ENCODE results near the gene TMEM204. TPM values are rescaled to one million over a fixed set of nuclear protein-coding genes. Genes with fewer than 3 reads are reported as not detected.

The TMEM204 gene
- total and polyA plus RNA-seq, 2 donors (not counting 1 experiment from before 2014, with no cell fraction given): 0.27 to 2.7 TPM

DNA sequence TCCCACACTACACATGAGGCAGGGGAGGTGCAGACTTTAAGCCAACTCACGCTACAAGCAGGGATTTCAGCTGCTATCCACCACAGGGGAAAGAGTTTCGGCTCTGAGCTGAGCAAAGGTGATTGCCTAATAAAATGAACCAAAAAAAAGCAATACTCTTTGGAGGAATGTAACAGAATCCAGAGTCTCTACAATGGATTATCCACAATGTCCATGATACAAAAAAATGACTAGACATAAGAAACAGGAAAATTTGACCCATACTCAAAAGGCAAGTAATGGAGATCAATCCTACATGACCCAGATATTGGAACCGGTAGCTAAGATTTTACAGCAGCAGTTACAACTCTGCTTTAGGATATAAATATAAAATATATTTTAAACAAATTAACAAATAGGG, 19.0 kb upstream of the TMEM204 start:
- TF ChIP-seq, protein P1, sequence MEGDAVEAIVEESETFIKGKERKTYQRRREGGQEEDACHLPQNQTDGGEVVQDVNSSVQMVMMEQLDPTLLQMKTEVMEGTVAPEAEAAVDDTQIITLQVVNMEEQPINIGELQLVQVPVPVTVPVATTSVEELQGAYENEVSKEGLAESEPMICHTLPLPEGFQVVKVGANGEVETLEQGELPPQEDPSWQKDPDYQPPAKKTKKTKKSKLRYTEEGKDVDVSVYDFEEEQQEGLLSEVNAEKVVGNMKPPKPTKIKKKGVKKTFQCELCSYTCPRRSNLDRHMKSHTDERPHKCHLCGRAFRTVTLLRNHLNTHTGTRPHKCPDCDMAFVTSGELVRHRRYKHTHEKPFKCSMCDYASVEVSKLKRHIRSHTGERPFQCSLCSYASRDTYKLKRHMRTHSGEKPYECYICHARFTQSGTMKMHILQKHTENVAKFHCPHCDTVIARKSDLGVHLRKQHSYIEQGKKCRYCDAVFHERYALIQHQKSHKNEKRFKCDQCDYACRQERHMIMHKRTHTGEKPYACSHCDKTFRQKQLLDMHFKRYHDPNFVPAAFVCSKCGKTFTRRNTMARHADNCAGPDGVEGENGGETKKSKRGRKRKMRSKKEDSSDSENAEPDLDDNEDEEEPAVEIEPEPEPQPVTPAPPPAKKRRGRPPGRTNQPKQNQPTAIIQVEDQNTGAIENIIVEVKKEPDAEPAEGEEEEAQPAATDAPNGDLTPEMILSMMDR (IDR thresholded peaks at IDR 0.05): no peak
- TF ChIP-seq EZH2 (IDR thresholded peaks at IDR 0.05; ENCODE audit: borderline replicate concordance, insufficient read depth, low read depth, low read length, poor library complexity, severe bottlenecking): no peak
- no peaks in the 10 kb centered on the region for H3K9me3 Mint-ChIP-seq (ENCODE audit: insufficient read depth)
- H3K4me2 ChIP-seq (replicated peaks; ENCODE audit: low read depth, low read length, poor library complexity, severe bottlenecking): no peak overlapping the region
- no peak overlapping the region for H3K27ac Mint-ChIP-seq
- DNase-seq (no peak), ATAC-seq (ENCODE audit: low read depth) (no peak)
- H4K20me1 ChIP-seq (ENCODE audit: control insufficient read depth, insufficient read depth, low read length, poor library complexity, severe bottlenecking): no peaks in the 10 kb centered on the region
- no peaks in the 10 kb centered on the region for H3K27me3 Mint-ChIP-seq
- H3K79me2 ChIP-seq (ENCODE audit: control insufficient read depth, insufficient read depth, low read length): no peaks in the 10 kb centered on the region
- peaks cover 0 to 5% of the 10 kb centered on the region in 2 experiments for H3K36me3 ChIP-seq (replicated peaks in 1 of 2; ENCODE audit: control extremely low read depth in 1 of 2, control insufficient read depth in 1 of 2, extremely low read depth in 1 of 2, insufficient read depth in 2 of 2, low read length in 1 of 2)
- CTCF ChIA-PET: interaction anchor here (0.9 kb wide), 1 partner anchor 19 kb away, joined by 3 read pairs; the partner anchor contains the start of gene TMEM204
- no peak overlapping the region for H3K4me3 Mint-ChIP-seq
- intact Hi-C loops (cut with micrococcal nuclease): no loop called here
- H3K4me1 Mint-ChIP-seq: no peaks in the 10 kb centered on the region
- POLR2A ChIA-PET: no interaction called here
- no peak overlapping the region for H3K4me3 ChIP-seq (ENCODE audit: control extremely low read depth in 1 of 5, extremely low read depth in 1 of 5, insufficient read depth in 1 of 5, low read depth in 2 of 5, low read length in 4 of 5)
- H3K27me3 ChIP-seq (replicated peaks in 1 of 4; ENCODE audit: control extremely low read depth in 1 of 4, control insufficient read depth in 3 of 4, insufficient read depth in 4 of 4, low read length in 3 of 4): no peaks in the 10 kb centered on the region
- WGBS (ENCODE audit: insufficient coverage): no CpG with 5 or more reads among the region's 3 CpGs
- peaks cover 0 to 19% (median 7%) of the 10 kb centered on the region in 3 donors for H3K9me3 ChIP-seq (ENCODE audit: control extremely low read depth in 1 of 3, control insufficient read depth in 2 of 3, insufficient read depth in 1 of 3, low read length in 2 of 3)
- H2AFZ ChIP-seq (ENCODE audit: insufficient read depth, low read depth, low read length, poor library complexity, severe bottlenecking): no peak overlapping the region
- H3K27ac ChIP-seq (ENCODE audit: low read length in 2 of 2): no peak overlapping the region
- H3K9ac ChIP-seq (ENCODE audit: low read length): no peak overlapping the region
- H3K4me1 ChIP-seq (ENCODE audit: control insufficient read depth in 2 of 2, insufficient read depth in 2 of 2, low read length in 2 of 2): no peaks in the 10 kb centered on the region

- 95% methylated on average over 13 of the region's 16 CpGs for WGBS (ENCODE audit: insufficient coverage)
- no peaks in the 10 kb centered on the region for H3K79me2 ChIP-seq (ENCODE audit: control insufficient read depth, insufficient read depth, low read length)
- no peaks in the 10 kb centered on the region for H3K27me3 ChIP-seq (replicated peaks in 1 of 4; ENCODE audit: control extremely low read depth in 1 of 4, control insufficient read depth in 3 of 4, insufficient read depth in 4 of 4, low read length in 3 of 4)
- ChIA-PET CTCF (no interaction called here), POLR2A (no interaction called here)
- H2AFZ ChIP-seq (ENCODE audit: insufficient read depth, low read depth, low read length, poor library complexity, severe bottlenecking): no peak overlapping the region
- no peaks in the 10 kb centered on the region for H3K4me1 ChIP-seq (ENCODE audit: control insufficient read depth in 2 of 2, insufficient read depth in 2 of 2, low read length in 2 of 2)
- Mint-ChIP-seq H3K4me3 (no peak overlapping the region), H3K9me3 (ENCODE audit: insufficient read depth) (no peaks in the 10 kb centered on the region), H3K27me3 (no peaks in the 10 kb centered on the region), H3K4me1 (no peaks in the 10 kb centered on the region), H3K27ac (no peak overlapping the region)
- DNase-seq (no peak), ATAC-seq (ENCODE audit: low read depth) (no peak)
- intact Hi-C loops (cut with micrococcal nuclease): no loop called here
- H3K9ac ChIP-seq (ENCODE audit: low read length): no peak overlapping the region
- no peak overlapping the region for H3K4me2 ChIP-seq (replicated peaks; ENCODE audit: low read depth, low read length, poor library complexity, severe bottlenecking)
- TF ChIP-seq, protein P1 (IDR thresholded peaks at IDR 0.05): no peak
- no peaks in the 10 kb centered on the region for H3K36me3 ChIP-seq (replicated peaks in 1 of 2; ENCODE audit: control extremely low read depth in 1 of 2, control insufficient read depth in 1 of 2, extremely low read depth in 1 of 2, insufficient read depth in 2 of 2, low read length in 1 of 2)
- no peaks in the 10 kb centered on the region for H4K20me1 ChIP-seq (ENCODE audit: control insufficient read depth, insufficient read depth, low read length, poor library complexity, severe bottlenecking)
- peaks cover 0 to 16% (median 7%) of the 10 kb centered on the region in 3 donors for H3K9me3 ChIP-seq (ENCODE audit: control extremely low read depth in 1 of 3, control insufficient read depth in 2 of 3, insufficient read depth in 1 of 3, low read length in 2 of 3)
- no peak overlapping the region for H3K4me3 ChIP-seq (ENCODE audit: control extremely low read depth in 1 of 5, extremely low read depth in 1 of 5, insufficient read depth in 1 of 5, low read depth in 2 of 5, low read length in 4 of 5)
- H3K27ac ChIP-seq (ENCODE audit: low read length in 2 of 2): no peak overlapping the region
Observed at GRCh38 chr16:1518626-1519135, 14.8 kb upstream of the TMEM204 start.
